ENCODE data around the gene IFITM10. TPM values are rescaled to one million over a fixed set of nuclear protein-coding genes. Genes with fewer than 3 reads are reported as not detected.
A peak's percentile ranks its signal among the peaks of the same experiment; 100 is the strongest.

Gene IFITM10
- total RNA-seq, 1 donor from 2014 or later, result 2.7 TPM

DNA sequence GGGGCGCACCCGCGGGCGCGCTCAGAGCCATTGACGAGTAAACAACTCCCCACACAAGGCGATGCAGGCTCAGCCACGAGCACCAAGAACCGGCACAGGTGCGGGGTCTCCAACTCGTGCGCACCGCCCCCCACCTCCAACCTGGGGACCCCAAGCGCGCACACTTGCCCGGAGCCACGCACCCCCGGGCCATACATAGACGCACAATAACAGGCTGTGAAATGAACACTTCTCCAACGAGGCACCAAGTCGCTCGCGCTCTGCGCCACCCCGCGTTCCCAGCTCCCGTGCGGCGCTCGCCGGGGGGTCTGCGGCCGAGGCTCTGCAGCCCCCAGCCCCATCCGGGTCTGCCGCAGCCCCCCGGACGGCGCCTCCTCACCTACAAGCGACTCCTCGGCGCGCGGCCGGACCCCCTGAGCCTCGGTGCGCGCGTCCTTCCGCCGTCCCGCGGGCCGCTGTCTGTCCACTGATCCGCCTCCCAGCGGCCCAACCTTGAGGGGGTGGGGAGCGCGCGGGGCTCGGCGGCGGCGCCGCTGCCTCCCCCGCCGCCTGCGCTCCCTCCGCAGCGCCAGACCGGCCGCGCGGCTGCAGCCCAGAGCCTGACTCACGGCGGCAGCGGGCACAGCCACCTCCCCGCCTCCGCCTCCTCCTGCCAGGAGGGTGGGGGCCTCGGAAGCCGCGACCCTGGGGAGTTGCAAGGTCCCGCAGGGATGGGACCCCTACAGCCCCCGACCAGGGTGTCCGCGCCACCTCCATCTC, 1.6 kb downstream of the IFITM10 start:
- Mint-ChIP-seq H3K27ac (no peak overlapping the region), H3K4me3 (peak overlapping the region; percentile 55)
- no peak for TF ChIP-seq CTCF (IDR thresholded peaks at IDR 0.05; ENCODE audit: unreplicated experiment)

DNA sequence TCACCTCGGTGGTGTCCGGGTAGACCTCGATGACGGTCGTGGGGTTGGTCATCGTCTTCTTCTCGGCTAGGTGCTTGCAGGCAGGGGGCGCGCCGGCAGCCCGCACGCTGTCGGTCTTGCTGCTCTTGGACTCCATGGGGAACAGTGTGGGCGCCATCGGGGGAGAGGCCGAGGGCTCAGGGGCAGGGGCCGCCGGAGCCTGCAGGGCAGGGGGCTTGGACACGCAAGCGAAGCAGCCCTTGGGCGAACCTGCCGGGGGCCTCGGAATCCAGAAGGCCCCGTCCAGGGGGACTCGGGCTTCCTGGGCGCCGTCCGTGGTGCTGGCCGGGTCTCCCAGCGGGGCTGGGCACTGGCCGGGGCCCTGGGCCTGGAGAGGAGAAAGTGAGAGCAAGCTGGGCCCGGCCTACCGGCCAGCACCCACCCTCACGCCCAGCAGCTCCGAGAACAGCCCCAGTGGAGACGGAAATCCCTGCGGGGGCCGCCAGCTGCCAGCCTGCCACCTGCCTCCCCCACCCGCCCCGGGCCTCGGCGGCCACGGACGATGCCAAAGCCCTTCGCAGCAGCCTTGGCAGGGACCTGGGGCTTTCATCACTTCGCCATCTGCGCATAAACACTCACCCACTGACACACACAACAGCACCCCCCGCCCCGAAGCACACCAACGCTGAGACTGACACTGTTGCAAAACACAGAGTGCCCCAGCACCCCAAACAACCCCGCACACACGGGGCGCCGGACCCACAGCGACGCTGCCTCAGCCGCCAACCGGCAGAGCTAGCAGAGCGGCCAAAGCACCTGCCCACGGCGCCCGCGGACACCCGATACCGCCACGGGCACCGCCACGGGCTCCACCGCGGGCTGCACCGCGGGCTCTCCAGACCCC, 2.4 kb downstream of the IFITM10 start:
- no peak overlapping the region for H3K27ac Mint-ChIP-seq
- H3K4me1 Mint-ChIP-seq, result peaks cover 12% of the 10 kb centered on the region
- H3K4me3 Mint-ChIP-seq, result peak overlapping the region; percentile 55

More for the DNA sequence above, 1.6 kb downstream of the IFITM10 start:
- H3K36me3 Mint-ChIP-seq, result no peaks in the 10 kb centered on the region
- H3K9me3 Mint-ChIP-seq, result no peaks in the 10 kb centered on the region
- no peak for DNase-seq (ENCODE audit: low spot score in 2 of 2, unreplicated experiment in 2 of 2)
- H3K27me3 Mint-ChIP-seq (ENCODE audit: low read depth), result peaks cover 47% of the 10 kb centered on the region
- peaks cover 12% of the 10 kb centered on the region for H3K4me1 Mint-ChIP-seq

DNA sequence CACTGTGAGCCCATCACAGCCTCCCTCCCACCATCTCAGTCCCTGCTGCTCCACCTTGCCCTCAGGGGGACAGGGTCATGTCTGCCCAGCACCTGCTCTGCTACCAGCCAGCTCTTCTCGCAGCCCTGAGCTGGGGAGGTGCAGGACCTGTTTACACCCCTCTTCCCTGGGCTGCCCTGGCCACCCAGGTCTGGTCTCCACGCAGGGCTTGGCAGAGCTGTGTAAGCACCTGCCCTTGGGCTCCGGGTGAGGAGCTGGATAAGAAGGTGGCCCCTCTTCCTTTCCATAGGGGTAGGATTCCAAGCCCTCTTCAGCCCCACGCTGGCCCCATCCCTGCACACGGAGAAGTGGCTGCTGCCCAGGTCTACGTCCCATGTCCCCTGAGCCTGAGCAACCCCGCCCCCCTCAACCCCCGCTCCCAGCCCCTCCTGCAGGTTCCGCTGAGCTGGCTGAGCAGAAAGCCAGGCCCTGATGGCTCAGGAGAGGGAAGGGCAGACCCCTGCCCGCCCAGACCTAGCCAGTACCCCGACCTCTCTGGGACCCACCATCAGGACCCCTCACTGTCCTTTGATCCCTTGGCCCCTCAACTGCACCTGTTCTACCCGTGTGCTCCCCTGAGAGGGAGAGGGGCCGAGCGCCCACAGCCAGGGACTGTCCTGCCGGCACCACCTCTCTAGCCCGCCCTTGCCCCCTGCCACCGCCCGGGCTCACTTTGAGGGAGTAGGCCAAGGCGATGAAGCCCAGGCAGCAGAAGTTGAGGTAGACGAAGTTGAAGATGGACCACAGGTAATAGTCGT, 3.2 kb downstream of the IFITM10 start:
- TF ChIP-seq CTCF (IDR thresholded peaks at IDR 0.05; ENCODE audit: unreplicated experiment), result no peak
- Mint-ChIP-seq H3K9me3 (no peaks in the 10 kb centered on the region), H3K27ac (no peak overlapping the region), H3K36me3 (no peaks in the 10 kb centered on the region), H3K4me1 (peaks cover 12% of the 10 kb centered on the region), H3K27me3 (ENCODE audit: low read depth) (peaks cover 47% of the 10 kb centered on the region), H3K4me3 (peak overlapping the region; percentile 31)
- peak in 1 of 2 experiments; percentile 16 for DNase-seq (ENCODE audit: low spot score in 2 of 2, unreplicated experiment in 2 of 2)

More for the DNA sequence above, 2.4 kb downstream of the IFITM10 start:
- peak in 1 of 2 experiments; percentile 17 for DNase-seq (ENCODE audit: low spot score in 2 of 2, unreplicated experiment in 2 of 2)
- no peaks in the 10 kb centered on the region for H3K9me3 Mint-ChIP-seq
- no peak for TF ChIP-seq CTCF (IDR thresholded peaks at IDR 0.05; ENCODE audit: unreplicated experiment)
- H3K27me3 Mint-ChIP-seq (ENCODE audit: low read depth), result peaks cover 47% of the 10 kb centered on the region
- no peaks in the 10 kb centered on the region for H3K36me3 Mint-ChIP-seq

GRCh38 chr11:1746511-1746931, 3.9 kb downstream of the IFITM10 start:
- no peaks in the 10 kb centered on the region for H3K36me3 Mint-ChIP-seq
- peaks cover 12% of the 10 kb centered on the region for H3K4me1 Mint-ChIP-seq
- DNase-seq (ENCODE audit: low spot score in 2 of 2, unreplicated experiment in 2 of 2), result peak in 1 of 2 experiments; percentile 11
- H3K9me3 Mint-ChIP-seq, result no peaks in the 10 kb centered on the region
- H3K27me3 Mint-ChIP-seq (ENCODE audit: low read depth), result peaks cover 47% of the 10 kb centered on the region
- no peak overlapping the region for H3K27ac Mint-ChIP-seq
- H3K4me3 Mint-ChIP-seq, result no peak overlapping the region
- TF ChIP-seq CTCF (IDR thresholded peaks at IDR 0.05; ENCODE audit: unreplicated experiment), result no peak

- TF ChIP-seq CTCF (IDR thresholded peaks at IDR 0.05; ENCODE audit: unreplicated experiment), result no peak
- H3K36me3 Mint-ChIP-seq, result no peaks in the 10 kb centered on the region
- no peaks in the 10 kb centered on the region for H3K9me3 Mint-ChIP-seq
- no peak for DNase-seq (ENCODE audit: low spot score in 2 of 2, unreplicated experiment in 2 of 2)
- H3K4me1 Mint-ChIP-seq, result peaks cover 12% of the 10 kb centered on the region
- H3K4me3 Mint-ChIP-seq, result no peak overlapping the region
- no peak overlapping the region for H3K27ac Mint-ChIP-seq
- peaks cover 47% of the 10 kb centered on the region for H3K27me3 Mint-ChIP-seq (ENCODE audit: low read depth)
Observed at GRCh38 chr11:1745701-1746320, 4.6 kb downstream of the IFITM10 start.

Measured in mesothelial cell of epicardium (in vitro differentiated cells).